BJ (cell line): ENCODE data around the gene NID1. TPM values are rescaled to one million over a fixed set of nuclear protein-coding genes. Genes with fewer than 3 reads are reported as not detected.

ENCODE experiments used
- CTCF ChIA-PET: fragments of 350-600 bp; formaldehyde crosslinking; extraction: SDS; loops from one replicate; lab custom pipeline; 2021; ENCODE audit warnings: antibody characterized with exemption, inconsistent platforms; lab: Yijun Ruan, JAX
- POLR2A ChIA-PET: fragments of 300-600 bp; sonication (Branson Sonifier 250); formaldehyde crosslinking; extraction: SDS; loops from one replicate; lab custom pipeline; 2021; ENCODE audit warnings: antibody characterized with exemption; lab: Charles Lee
- DNase-seq: peaks from one replicate; pipeline ENCODE4 v3.0.0-alpha.2; 2011; ENCODE audit warnings: low read depth
- H3K27me3 ChIP-seq: 2 replicates; pipeline ENCODE4 v1.6.0; 2011; ENCODE audit warnings: low read length; ENCODE audit not compliant: control insufficient read depth, insufficient read depth
- H3K36me3 ChIP-seq: 2 replicates; pipeline ENCODE4 v1.5.1; 2011; ENCODE audit warnings: low read length; ENCODE audit not compliant: control insufficient read depth, insufficient read depth
- H3K4me3 ChIP-seq: 2 replicates; pipeline ENCODE4 v1.5.1; 2011; ENCODE audit warnings: low read depth, mild to moderate bottlenecking, control low read depth, low read length
- polyA plus RNA-seq: library from polyadenylated mRNA; depleted of rRNA; stranded (reverse); fragments of >200 nt; gene quantifications from 2 replicates; pipeline ENCODE4 v1.2.3, GENCODE V29; 2011
- TF ChIP-seq, protein P1 (sequence below): IDR thresholded peaks from 2 replicates; pipeline ENCODE4 v1.5.1; 2011; ENCODE audit warnings: low read depth, mild to moderate bottlenecking, control low read depth, inconsistent platforms, low read length, moderate library complexity; ENCODE audit not compliant: insufficient read depth

NID1 gene
- polyA plus RNA-seq, 1 experiment, result 182 TPM

DNA sequence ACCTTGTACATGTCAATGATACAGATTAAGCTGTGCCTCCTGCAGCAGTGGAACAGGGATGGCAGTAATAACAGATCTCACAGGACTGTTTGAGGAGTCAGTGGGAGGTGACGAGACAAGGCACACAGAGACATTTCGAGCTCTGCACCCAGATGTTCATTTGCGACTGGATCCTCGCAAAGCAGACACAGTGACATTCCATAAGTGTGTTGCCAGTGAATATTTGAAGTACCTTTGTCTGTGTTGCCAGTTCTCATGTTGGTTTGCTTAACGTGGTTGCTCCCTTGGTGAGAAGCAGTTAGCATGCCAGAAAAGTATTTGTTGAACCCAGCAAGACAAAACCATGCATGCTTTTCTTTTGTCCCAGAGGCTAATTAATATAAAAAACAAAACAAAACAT is 67.0 kb downstream of the NID1 start:
- CTCF ChIA-PET, result no interaction called here
- no peak for DNase-seq
- TF ChIP-seq, protein P1, sequence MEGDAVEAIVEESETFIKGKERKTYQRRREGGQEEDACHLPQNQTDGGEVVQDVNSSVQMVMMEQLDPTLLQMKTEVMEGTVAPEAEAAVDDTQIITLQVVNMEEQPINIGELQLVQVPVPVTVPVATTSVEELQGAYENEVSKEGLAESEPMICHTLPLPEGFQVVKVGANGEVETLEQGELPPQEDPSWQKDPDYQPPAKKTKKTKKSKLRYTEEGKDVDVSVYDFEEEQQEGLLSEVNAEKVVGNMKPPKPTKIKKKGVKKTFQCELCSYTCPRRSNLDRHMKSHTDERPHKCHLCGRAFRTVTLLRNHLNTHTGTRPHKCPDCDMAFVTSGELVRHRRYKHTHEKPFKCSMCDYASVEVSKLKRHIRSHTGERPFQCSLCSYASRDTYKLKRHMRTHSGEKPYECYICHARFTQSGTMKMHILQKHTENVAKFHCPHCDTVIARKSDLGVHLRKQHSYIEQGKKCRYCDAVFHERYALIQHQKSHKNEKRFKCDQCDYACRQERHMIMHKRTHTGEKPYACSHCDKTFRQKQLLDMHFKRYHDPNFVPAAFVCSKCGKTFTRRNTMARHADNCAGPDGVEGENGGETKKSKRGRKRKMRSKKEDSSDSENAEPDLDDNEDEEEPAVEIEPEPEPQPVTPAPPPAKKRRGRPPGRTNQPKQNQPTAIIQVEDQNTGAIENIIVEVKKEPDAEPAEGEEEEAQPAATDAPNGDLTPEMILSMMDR, result no peak
- POLR2A ChIA-PET, result no interaction called here
- peaks cover 10% of the 10 kb centered on the region; the same call in 1 of the 2 replicates for H3K36me3 ChIP-seq
- H3K27me3 ChIP-seq, result no peaks in the 10 kb centered on the region
- H3K4me3 ChIP-seq, result no peak overlapping the region

GRCh38 chr1:235997049-235997448 is 67.8 kb downstream of the NID1 start:
- no peak for DNase-seq
- CTCF ChIA-PET, result no interaction called here

GRCh38 chr1:235996048-235996785 is 68.7 kb downstream of the NID1 start:
- CTCF ChIA-PET, result interaction anchor here (0.6 to 0.7 kb wide), 2 partner anchors 24 to 169 kb away, joined by 3 read pairs; no protein-coding TSS in a partner anchor
- TF ChIP-seq, protein P1, result no peak
- peaks cover 8% of the 10 kb centered on the region; the same call in 1 of the 2 replicates for H3K36me3 ChIP-seq
- H3K27me3 ChIP-seq, result no peaks in the 10 kb centered on the region
- POLR2A ChIA-PET, result interaction anchor here (0.6 kb wide), 1 partner anchor 219 kb away, joined by 3 read pairs; no protein-coding TSS in a partner anchor
- H3K4me3 ChIP-seq, result no peak overlapping the region
- no peak for DNase-seq

More at GRCh38 chr1:235997049-235997448, 67.8 kb downstream of the NID1 start:
- peaks cover 8% of the 10 kb centered on the region; the same call in 1 of the 2 replicates for H3K36me3 ChIP-seq
- H3K4me3 ChIP-seq, result no peak overlapping the region
- POLR2A ChIA-PET, result no interaction called here
- TF ChIP-seq, protein P1, result no peak
- no peaks in the 10 kb centered on the region for H3K27me3 ChIP-seq

DNA sequence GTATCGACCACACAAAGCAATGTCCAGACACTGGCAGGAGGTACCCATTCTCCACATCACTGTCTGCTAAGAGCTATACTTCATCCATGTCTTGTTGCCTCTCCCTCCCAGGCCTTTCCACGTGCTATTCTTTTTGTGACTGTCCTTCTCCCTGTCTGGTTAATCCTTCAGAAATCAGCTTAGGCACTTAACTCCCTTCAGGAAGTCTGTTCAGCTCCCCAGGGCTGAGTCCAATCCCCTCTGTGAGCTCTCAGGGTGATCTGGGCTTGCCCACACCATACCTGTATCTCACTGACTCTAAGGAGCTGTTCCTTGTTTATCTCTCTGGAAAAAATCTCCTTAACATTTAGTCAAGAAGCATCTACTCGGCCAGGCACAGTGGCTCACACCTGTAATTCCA is 69.4 kb downstream of the NID1 start:
- no peak overlapping the region for H3K4me3 ChIP-seq
- CTCF ChIA-PET, result interaction anchor here (0.6 kb wide), 1 partner anchor 170 kb away, joined by 3 read pairs; no protein-coding TSS in a partner anchor
- peaks cover 10% of the 10 kb centered on the region for H3K36me3 ChIP-seq
- TF ChIP-seq, protein P1, result no peak
- POLR2A ChIA-PET, result no interaction called here
- H3K27me3 ChIP-seq, result no peaks in the 10 kb centered on the region
- DNase-seq, result no peak

DNA sequence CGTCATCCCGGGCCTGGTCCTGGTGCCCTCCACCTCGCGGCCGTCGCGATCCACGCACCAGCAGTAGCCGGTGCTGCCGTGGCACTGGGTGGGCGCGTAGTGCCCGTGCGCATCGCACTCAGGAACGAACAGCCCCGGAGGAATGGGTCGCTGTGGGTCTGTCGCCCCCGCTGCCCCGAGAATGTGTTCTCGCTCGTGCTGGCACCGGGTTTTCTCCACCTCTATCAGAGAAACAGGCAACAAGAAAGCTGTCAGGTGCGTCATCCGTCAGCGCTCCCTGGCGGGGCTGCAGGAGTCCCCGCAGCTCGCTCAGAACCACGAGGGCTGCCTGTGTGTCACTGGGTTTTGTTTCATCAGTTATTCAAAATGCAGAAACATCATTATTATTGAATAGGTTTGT is 71.2 kb downstream of the NID1 start:
- H3K27me3 ChIP-seq, result no peaks in the 10 kb centered on the region
- TF ChIP-seq, protein P1, result no peak
- peaks cover 10% of the 10 kb centered on the region for H3K36me3 ChIP-seq
- ChIA-PET POLR2A (no interaction called here), CTCF (no interaction called here)
- DNase-seq, result no peak
- no peak overlapping the region for H3K4me3 ChIP-seq
